GM12873 (cell line): ENCODE results near the gene C1orf210.

Experiments
- TF ChIP-seq, protein P1 (sequence below): IDR thresholded peaks from 2 replicates; pipeline ENCODE4 v1.5.1; 2012; ENCODE audit warnings: low read depth, mild to moderate bottlenecking, moderate library complexity, low read length, control low read depth; ENCODE audit not compliant: insufficient read depth; ENCODE audit errors: missing control alignments

Gene C1orf210

DNA sequence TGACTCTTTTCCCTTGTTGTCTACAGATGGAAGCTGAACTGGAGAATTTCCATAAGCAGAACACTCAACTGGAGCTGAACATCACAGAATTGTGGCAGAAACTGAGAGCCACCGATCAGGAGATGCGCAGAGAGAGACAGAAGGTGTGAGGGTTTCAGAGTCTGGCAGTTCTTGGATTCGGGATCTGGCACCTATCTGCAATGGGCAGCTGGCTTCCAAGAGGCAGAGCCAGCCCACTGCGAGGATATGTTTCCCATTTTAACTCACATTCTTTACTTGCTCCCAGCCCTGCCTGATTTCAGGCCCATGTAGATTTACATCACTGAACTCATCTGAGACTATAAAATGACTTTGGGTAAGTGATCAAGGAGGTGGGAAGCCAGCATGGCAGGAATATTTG, 52.9 kb downstream of the C1orf210 start:
- TF ChIP-seq, protein P1, sequence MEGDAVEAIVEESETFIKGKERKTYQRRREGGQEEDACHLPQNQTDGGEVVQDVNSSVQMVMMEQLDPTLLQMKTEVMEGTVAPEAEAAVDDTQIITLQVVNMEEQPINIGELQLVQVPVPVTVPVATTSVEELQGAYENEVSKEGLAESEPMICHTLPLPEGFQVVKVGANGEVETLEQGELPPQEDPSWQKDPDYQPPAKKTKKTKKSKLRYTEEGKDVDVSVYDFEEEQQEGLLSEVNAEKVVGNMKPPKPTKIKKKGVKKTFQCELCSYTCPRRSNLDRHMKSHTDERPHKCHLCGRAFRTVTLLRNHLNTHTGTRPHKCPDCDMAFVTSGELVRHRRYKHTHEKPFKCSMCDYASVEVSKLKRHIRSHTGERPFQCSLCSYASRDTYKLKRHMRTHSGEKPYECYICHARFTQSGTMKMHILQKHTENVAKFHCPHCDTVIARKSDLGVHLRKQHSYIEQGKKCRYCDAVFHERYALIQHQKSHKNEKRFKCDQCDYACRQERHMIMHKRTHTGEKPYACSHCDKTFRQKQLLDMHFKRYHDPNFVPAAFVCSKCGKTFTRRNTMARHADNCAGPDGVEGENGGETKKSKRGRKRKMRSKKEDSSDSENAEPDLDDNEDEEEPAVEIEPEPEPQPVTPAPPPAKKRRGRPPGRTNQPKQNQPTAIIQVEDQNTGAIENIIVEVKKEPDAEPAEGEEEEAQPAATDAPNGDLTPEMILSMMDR = no peak

DNA sequence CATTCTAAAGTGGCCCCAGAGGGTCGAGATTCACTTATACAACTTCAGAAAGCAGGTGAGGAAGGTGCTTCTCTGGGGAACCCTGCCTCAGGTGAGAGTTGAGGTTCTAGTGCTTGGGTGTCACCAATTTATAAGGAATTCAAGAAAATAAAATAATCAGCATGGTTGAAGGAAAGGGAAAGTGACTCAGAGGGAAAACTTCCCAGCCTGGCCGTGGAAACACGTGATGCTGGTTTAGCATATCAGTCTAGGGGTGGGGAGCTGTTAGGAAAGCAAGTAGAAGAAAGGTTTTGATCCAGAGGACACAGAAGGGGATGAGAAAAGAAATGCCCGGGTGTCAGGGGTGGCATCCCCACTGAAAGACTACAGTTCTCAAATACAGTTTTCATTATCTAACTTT, 53.3 kb downstream of the C1orf210 start:
- TF ChIP-seq, protein P1 = no peak
